Measurements from ENCODE around the gene NOXO1. TPM values are rescaled to one million over a fixed set of nuclear protein-coding genes. Genes with fewer than 3 reads are reported as not detected.

NOXO1 gene
- polyA plus RNA-seq, 1 donor (not counting 4 experiments of a cell fraction or from before 2014, with no cell fraction given), result 0.38 TPM

DNA sequence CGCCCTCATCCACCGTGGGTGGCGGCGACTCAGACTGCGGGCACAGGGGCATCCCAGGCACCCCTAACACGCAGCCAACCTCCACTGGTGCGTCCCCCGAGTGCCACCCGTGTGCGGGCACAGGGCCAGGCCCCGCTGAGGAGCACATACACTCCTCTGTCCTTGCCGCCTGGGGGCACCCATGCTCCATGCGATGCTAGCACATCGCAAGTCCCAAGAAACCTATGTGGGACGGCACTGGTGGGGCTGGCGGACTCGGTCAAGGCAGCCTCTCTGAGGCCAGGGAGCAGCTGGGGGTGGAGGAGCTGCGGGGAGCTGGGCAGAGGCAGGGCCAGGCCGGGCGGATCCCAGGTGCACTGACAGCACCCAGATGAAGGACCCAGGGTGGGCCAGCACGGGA, 24.4 kb upstream of the NOXO1 start:
- DNase-seq (ENCODE audit: low read depth, low spot score), result no peak
- no peak for FAIRE-seq
- Histone ChIP-seq H3K36me3 (ENCODE audit: control insufficient read depth in 2 of 2, extremely low read depth in 1 of 2, insufficient read depth in 2 of 2, low read length in 2 of 2) (peaks cover 22 to 67% of the 10 kb centered on the region in 2 experiments), H4K20me1 (ENCODE audit: control insufficient read depth, extremely low read depth, insufficient read depth, low read length) (peaks cover 58% of the 10 kb centered on the region), H3K9ac (ENCODE audit: control insufficient read depth, extremely low read depth, insufficient read depth, low read length) (no peak overlapping the region), H3K27me3 (ENCODE audit: control insufficient read depth, extremely low read depth, insufficient read depth, low read length) (no peaks in the 10 kb centered on the region), H3K4me1 (ENCODE audit: control insufficient read depth, extremely low read depth, insufficient read depth, low read length) (peaks cover 35% of the 10 kb centered on the region), H3K79me2 (ENCODE audit: control insufficient read depth, insufficient read depth, low read length) (peaks cover 86% of the 10 kb centered on the region), H3K9me1 (ENCODE audit: control insufficient read depth, extremely low read depth, insufficient read depth, low read length) (peaks cover under 1% of the 10 kb centered on the region), H3K4me3 (ENCODE audit: control insufficient read depth in 2 of 3, extremely low read depth in 1 of 3, insufficient read depth in 2 of 3, low read depth in 1 of 3, low read length in 3 of 3) (no peak overlapping the region), H3K27ac (ENCODE audit: control insufficient read depth, insufficient read depth, low read length) (no peak overlapping the region), H2AFZ (ENCODE audit: control insufficient read depth, low read length) (no peak overlapping the region), H3K9me3 (ENCODE audit: control insufficient read depth, low read depth, low read length) (no peaks in the 10 kb centered on the region), H3K4me2 (ENCODE audit: control insufficient read depth, extremely low read depth, insufficient read depth, low read depth, low read length) (no peak overlapping the region)
- no peak for TF ChIP-seq EZH2 (IDR thresholded peaks at IDR 0.05; ENCODE audit: low read length)
- TF ChIP-seq, protein P1, sequence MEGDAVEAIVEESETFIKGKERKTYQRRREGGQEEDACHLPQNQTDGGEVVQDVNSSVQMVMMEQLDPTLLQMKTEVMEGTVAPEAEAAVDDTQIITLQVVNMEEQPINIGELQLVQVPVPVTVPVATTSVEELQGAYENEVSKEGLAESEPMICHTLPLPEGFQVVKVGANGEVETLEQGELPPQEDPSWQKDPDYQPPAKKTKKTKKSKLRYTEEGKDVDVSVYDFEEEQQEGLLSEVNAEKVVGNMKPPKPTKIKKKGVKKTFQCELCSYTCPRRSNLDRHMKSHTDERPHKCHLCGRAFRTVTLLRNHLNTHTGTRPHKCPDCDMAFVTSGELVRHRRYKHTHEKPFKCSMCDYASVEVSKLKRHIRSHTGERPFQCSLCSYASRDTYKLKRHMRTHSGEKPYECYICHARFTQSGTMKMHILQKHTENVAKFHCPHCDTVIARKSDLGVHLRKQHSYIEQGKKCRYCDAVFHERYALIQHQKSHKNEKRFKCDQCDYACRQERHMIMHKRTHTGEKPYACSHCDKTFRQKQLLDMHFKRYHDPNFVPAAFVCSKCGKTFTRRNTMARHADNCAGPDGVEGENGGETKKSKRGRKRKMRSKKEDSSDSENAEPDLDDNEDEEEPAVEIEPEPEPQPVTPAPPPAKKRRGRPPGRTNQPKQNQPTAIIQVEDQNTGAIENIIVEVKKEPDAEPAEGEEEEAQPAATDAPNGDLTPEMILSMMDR (optimal IDR thresholded peaks at IDR 0.05 in 1 of 3, IDR thresholded peaks at IDR 0.05 in 1 of 3, conservative IDR thresholded peaks at IDR 0.05 in 1 of 3; ENCODE audit: extremely low read depth in 1 of 3, insufficient read depth in 2 of 3, low read length in 3 of 3), result no peak
- dilution Hi-C loops (cut with MboI; ENCODE audit: extremely low pct_ligation_motif_present, low sequenced_read_pairs), result no loop called here

DNA sequence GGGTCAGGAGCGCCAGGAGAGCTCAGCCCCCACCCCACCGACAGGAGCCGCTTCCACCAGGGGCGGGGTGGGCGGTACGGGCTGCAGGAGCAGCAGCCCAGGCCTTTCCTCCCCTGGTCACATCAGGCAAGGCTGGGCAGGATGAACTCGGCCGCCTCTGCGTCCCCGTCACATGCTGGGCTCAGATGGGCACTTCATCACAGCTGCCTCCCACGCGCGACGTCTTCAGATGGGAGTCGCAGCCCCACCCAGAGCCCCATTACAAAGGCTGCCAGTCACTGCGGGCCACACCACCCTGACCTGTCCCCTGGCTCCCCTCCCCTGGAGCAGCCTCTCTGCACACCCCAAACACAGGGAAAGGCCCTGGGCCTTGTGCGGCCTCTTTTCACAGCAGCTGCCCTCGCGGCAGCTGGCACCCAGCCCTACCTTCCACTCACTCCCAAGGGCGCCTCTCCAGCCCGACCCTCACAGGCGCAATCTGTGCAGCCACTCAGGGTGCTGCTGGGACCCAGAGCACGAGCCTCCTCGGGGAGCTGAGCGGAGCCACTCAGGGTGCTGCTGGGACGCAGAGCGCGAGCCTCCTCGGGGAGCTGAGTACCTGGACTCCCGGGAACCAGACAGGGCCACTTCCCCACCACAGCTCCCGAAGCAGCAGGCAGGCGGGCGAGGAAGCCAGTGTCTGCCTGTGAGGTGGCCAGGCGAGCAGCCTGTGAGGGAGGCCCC, 23.7 kb upstream of the NOXO1 start:
- Histone ChIP-seq H2AFZ (ENCODE audit: control insufficient read depth, low read length) (no peak overlapping the region), H3K9me3 (ENCODE audit: control insufficient read depth, low read depth, low read length) (no peaks in the 10 kb centered on the region), H3K9me1 (ENCODE audit: control insufficient read depth, extremely low read depth, insufficient read depth, low read length) (no peaks in the 10 kb centered on the region), H3K4me2 (ENCODE audit: control insufficient read depth, extremely low read depth, insufficient read depth, low read depth, low read length) (no peak overlapping the region), H3K79me2 (ENCODE audit: control insufficient read depth, insufficient read depth, low read length) (peaks cover 80% of the 10 kb centered on the region), H4K20me1 (ENCODE audit: control insufficient read depth, extremely low read depth, insufficient read depth, low read length) (peaks cover 58% of the 10 kb centered on the region), H3K36me3 (ENCODE audit: control insufficient read depth in 2 of 2, extremely low read depth in 1 of 2, insufficient read depth in 2 of 2, low read length in 2 of 2) (peaks cover 24 to 74% of the 10 kb centered on the region in 2 experiments), H3K9ac (ENCODE audit: control insufficient read depth, extremely low read depth, insufficient read depth, low read length) (no peak overlapping the region), H3K27me3 (ENCODE audit: control insufficient read depth, extremely low read depth, insufficient read depth, low read length) (no peaks in the 10 kb centered on the region), H3K4me3 (ENCODE audit: control insufficient read depth in 2 of 3, extremely low read depth in 1 of 3, insufficient read depth in 2 of 3, low read depth in 1 of 3, low read length in 3 of 3) (no peak overlapping the region), H3K4me1 (ENCODE audit: control insufficient read depth, extremely low read depth, insufficient read depth, low read length) (peaks cover 29% of the 10 kb centered on the region), H3K27ac (ENCODE audit: control insufficient read depth, insufficient read depth, low read length) (no peak overlapping the region)
- FAIRE-seq (no peak), DNase-seq (ENCODE audit: low read depth, low spot score) (no peak)
- dilution Hi-C loops (cut with MboI; ENCODE audit: extremely low pct_ligation_motif_present, low sequenced_read_pairs), result no loop called here
- TF ChIP-seq, protein P1 (optimal IDR thresholded peaks at IDR 0.05 in 1 of 3, IDR thresholded peaks at IDR 0.05 in 1 of 3, conservative IDR thresholded peaks at IDR 0.05 in 1 of 3; ENCODE audit: extremely low read depth in 1 of 3, insufficient read depth in 2 of 3, low read length in 3 of 3), result no peak
- no peak for TF ChIP-seq EZH2 (IDR thresholded peaks at IDR 0.05; ENCODE audit: low read length)

Data from keratinocyte (primary cell).